GM20000 (cell line): ENCODE measurements around the gene ALOX15B.
"Not testable (repeated sequence)": the region's sequence is repeated elsewhere in the genome, so short reads cannot be mapped to it uniquely, and the experiment has no call there.

Source experiments
- DNase-seq: peaks from one replicate; pipeline ENCODE4 v3.0.0; 2012; ENCODE audit warnings: low spot score
- TF ChIP-seq, protein P1 (sequence below): IDR thresholded peaks from 2 replicates; pipeline ENCODE4 v1.5.1; 2012; ENCODE audit warnings: mild to moderate bottlenecking, control low read depth; ENCODE audit errors: extremely low read depth, missing control alignments

The ALOX15B gene

GRCh38 chr17:8057691-8058114 is 18.8 kb downstream of the ALOX15B start:
- TF ChIP-seq, protein P1, sequence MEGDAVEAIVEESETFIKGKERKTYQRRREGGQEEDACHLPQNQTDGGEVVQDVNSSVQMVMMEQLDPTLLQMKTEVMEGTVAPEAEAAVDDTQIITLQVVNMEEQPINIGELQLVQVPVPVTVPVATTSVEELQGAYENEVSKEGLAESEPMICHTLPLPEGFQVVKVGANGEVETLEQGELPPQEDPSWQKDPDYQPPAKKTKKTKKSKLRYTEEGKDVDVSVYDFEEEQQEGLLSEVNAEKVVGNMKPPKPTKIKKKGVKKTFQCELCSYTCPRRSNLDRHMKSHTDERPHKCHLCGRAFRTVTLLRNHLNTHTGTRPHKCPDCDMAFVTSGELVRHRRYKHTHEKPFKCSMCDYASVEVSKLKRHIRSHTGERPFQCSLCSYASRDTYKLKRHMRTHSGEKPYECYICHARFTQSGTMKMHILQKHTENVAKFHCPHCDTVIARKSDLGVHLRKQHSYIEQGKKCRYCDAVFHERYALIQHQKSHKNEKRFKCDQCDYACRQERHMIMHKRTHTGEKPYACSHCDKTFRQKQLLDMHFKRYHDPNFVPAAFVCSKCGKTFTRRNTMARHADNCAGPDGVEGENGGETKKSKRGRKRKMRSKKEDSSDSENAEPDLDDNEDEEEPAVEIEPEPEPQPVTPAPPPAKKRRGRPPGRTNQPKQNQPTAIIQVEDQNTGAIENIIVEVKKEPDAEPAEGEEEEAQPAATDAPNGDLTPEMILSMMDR: peak; percentile 68
- peak; percentile 83 for DNase-seq

GRCh38 chr17:8059131-8059530 is 20.3 kb downstream of the ALOX15B start:
- no peak for DNase-seq
- TF ChIP-seq, protein P1: no peak

DNA sequence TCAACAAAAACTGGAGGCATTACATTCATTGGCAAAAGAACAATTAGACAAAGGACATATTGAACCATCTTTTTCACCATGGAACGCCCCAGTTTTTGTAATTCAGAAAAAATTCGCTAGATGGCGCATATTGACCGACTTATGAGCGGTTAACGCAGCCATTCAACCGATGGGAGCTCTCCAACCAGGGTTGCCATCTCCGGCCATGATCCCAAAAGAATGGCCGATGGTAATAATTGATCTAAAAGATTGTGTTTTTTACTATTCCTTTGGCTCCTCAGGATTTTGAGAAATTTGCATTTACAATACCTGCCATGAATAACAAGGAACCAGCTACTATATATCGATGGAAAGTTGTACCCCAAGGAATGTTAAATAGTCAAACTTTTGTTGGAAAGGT is 21.4 kb downstream of the ALOX15B start:
- TF ChIP-seq, protein P1: peak; percentile 57
- DNase-seq: peak; percentile 81

GRCh38 chr17:8061851-8062250 is 23.0 kb downstream of the ALOX15B start:
- DNase-seq: not testable (repeated sequence)

DNA sequence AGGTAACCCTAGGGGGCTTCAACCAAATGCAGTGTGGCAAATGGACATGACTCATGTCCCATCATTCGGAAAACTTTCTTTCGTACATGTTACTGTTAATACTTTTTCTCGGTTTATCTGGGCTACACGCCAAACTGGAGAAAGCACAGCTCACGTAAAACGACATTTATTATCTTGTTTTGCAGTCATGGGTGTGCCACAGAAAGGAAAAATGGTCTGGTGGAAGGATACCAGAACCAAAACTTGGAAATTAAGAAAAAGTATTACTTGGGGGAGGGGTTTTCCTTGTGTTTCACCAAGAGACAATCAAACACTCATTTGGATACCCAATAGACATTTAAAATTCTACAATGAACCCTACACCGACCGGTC is 23.6 kb downstream of the ALOX15B start:
- no peak for DNase-seq
- TF ChIP-seq, protein P1: no peak

- TF ChIP-seq, protein P1: no peak
- no peak for DNase-seq
Observed at GRCh38 chr17:8062807-8063483, 24.1 kb downstream of the ALOX15B start.

DNA sequence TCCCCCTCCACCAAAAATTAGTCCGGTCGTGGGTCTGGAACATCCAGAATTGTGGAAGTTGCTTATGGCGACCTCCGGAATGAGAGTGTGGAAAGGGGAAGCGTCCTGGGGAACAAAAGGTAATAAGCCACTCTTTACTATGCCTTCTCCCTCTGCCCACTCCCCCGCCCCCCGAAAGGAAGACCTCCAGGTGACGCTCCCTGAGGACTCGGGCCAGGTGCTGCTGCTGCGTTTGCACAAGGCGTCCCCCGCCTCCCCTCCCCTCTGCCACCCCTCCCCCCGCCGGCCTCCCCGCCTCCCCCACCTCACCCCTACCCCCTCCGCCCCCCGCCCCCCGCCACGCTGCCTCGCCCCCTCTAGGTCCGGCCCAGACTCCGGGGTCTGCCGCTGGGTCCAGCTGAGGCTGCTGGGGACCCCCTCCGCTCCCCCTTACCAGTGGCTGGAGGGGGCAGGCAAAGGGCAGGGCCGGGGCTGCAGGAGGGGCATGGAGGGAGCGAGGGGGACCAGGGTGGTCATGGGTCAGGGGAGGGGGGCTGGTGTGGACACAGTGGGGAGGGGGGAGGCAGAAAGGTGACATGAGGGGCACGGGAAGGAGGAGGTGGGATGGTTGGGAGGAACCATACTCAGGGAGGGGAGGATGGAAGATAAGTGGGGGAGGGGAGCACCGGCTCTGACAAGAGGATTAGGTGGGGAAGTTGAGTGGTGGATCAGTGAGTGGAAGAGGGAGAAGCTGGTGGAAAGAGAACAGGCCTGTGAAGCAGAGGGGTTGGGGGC is 25.1 kb downstream of the ALOX15B start:
- TF ChIP-seq, protein P1: no peak
- no peak for DNase-seq

GRCh38 chr17:8064561-8065019 is 25.7 kb downstream of the ALOX15B start:
- TF ChIP-seq, protein P1: no peak
- no peak for DNase-seq
